Measurements from ENCODE around the gene CHMP1A. TPM values are rescaled to one million over a fixed set of nuclear protein-coding genes. Genes with fewer than 3 reads are reported as not detected.
"Not testable (repeated sequence)": the region's sequence is repeated elsewhere in the genome, so short reads cannot be mapped to it uniquely, and the experiment has no call there.

Gene CHMP1A
- total RNA-seq, 1 donor from 2014 or later: 65.3 TPM

- H3K4me3 Mint-ChIP-seq (ENCODE audit: unreplicated experiment): no peak overlapping the region
- no peak overlapping the region for H3K27ac Mint-ChIP-seq (ENCODE audit: unreplicated experiment)
- no peaks in the 10 kb centered on the region for H3K9me3 Mint-ChIP-seq (ENCODE audit: low read depth)
- DNase-seq (ENCODE audit: low spot score): peak; percentile 86
- H3K27me3 Mint-ChIP-seq (ENCODE audit: low read depth): no peaks in the 10 kb centered on the region
- no peak for TF ChIP-seq CTCF (IDR thresholded peaks at IDR 0.05)
- peaks cover 15% of the 10 kb centered on the region for H3K4me1 Mint-ChIP-seq (ENCODE audit: low read depth)
- peaks cover 12% of the 10 kb centered on the region for H3K36me3 Mint-ChIP-seq (ENCODE audit: low read depth)
These were observed 32.9 kb upstream of the CHMP1A start for GRCh38 chr16:89690392-89690901.

GRCh38 chr16:89689621-89690020, 32.1 kb upstream of the CHMP1A start:
- H3K27ac Mint-ChIP-seq (ENCODE audit: unreplicated experiment); H3K9me3 Mint-ChIP-seq (ENCODE audit: low read depth); H3K27me3 Mint-ChIP-seq (ENCODE audit: low read depth); H3K4me3 Mint-ChIP-seq (ENCODE audit: unreplicated experiment): not testable (repeated sequence)
- DNase-seq (ENCODE audit: low spot score): peak; percentile 24
- H3K36me3 Mint-ChIP-seq (ENCODE audit: low read depth): peaks cover 15% of the 10 kb centered on the region
- peaks cover 15% of the 10 kb centered on the region for H3K4me1 Mint-ChIP-seq (ENCODE audit: low read depth)

- Mint-ChIP-seq H3K36me3 (ENCODE audit: low read depth) (peaks cover 15% of the 10 kb centered on the region), H3K4me1 (ENCODE audit: low read depth) (peaks cover 15% of the 10 kb centered on the region), H3K9me3 (ENCODE audit: low read depth) (peaks cover 5% of the 10 kb centered on the region), H3K27ac (ENCODE audit: unreplicated experiment) (no peak overlapping the region), H3K4me3 (ENCODE audit: unreplicated experiment) (no peak overlapping the region), H3K27me3 (ENCODE audit: low read depth) (no peaks in the 10 kb centered on the region)
- no peak for TF ChIP-seq CTCF (IDR thresholded peaks at IDR 0.05)
- peak; percentile 53 for DNase-seq (ENCODE audit: low spot score)
These were observed 31.6 kb upstream of the CHMP1A start for GRCh38 chr16:89689142-89689541.

- Mint-ChIP-seq H3K27ac (ENCODE audit: unreplicated experiment) (no peak overlapping the region), H3K9me3 (ENCODE audit: low read depth) (peaks cover 5% of the 10 kb centered on the region), H3K27me3 (ENCODE audit: low read depth) (no peaks in the 10 kb centered on the region), H3K4me3 (ENCODE audit: unreplicated experiment) (peak overlapping the region; percentile 6), H3K36me3 (ENCODE audit: low read depth) (peaks cover 13% of the 10 kb centered on the region), H3K4me1 (ENCODE audit: low read depth) (peaks cover 15% of the 10 kb centered on the region)
- TF ChIP-seq CTCF (IDR thresholded peaks at IDR 0.05): no peak
- DNase-seq (ENCODE audit: low spot score): no peak
These were observed 30.9 kb upstream of the CHMP1A start for GRCh38 chr16:89688395-89688794.

GRCh38 chr16:89687092-89687940, 29.8 kb upstream of the CHMP1A start:
- Mint-ChIP-seq H3K4me1 (ENCODE audit: low read depth) (peaks cover 15% of the 10 kb centered on the region), H3K27ac (ENCODE audit: unreplicated experiment) (peak overlapping the region; percentile 98), H3K27me3 (ENCODE audit: low read depth) (no peaks in the 10 kb centered on the region), H3K9me3 (ENCODE audit: low read depth) (peaks cover 5% of the 10 kb centered on the region), H3K36me3 (ENCODE audit: low read depth) (peaks cover 11% of the 10 kb centered on the region), H3K4me3 (ENCODE audit: unreplicated experiment) (peak overlapping the region; percentile 84)
- TF ChIP-seq CTCF (IDR thresholded peaks at IDR 0.05): peak; percentile 37
- peak; percentile 60 for DNase-seq (ENCODE audit: low spot score)

Measured in chondrocyte (in vitro differentiated cells).